ENCODE data around the gene SEZ6L. TPM values are rescaled to one million over a fixed set of nuclear protein-coding genes. Genes with fewer than 3 reads are reported as not detected.

The SEZ6L gene
- total RNA-seq, 4 donors from 2014 or later = 0.23 to 0.83 (median 0.49) TPM

GRCh38 chr22:26213826-26214225, 44.6 kb downstream of the SEZ6L start:
- no peaks in the 10 kb centered on the region for H3K4me1 ChIP-seq
- TF ChIP-seq POLR2A (IDR thresholded peaks at IDR 0.05; ENCODE audit: low read depth) (no peak), CTCF (IDR thresholded peaks at IDR 0.05) (no peak), POLR2AphosphoS5 (IDR thresholded peaks at IDR 0.05) (no peak), EP300 (IDR thresholded peaks at IDR 0.05) (no peak)
- intact Hi-C loops (cut with DNase I) = no loop called here
- peaks cover 0 to 63% (median 3%) of the 10 kb centered on the region in 4 donors for H3K27me3 ChIP-seq
- no peak overlapping the region for H3K4me3 ChIP-seq
- WGBS = 67% methylated on average over 1 of the region's 1 CpG
- no peak for DNase-seq (ENCODE audit: extremely low spot score)
- no peaks in the 10 kb centered on the region for H3K36me3 ChIP-seq
- peaks cover 0 to 11% (median 0%) of the 10 kb centered on the region in 4 donors for H3K9me3 ChIP-seq
- H3K27ac ChIP-seq (replicated peaks in 1 of 4) = no peak overlapping the region

- H3K9me3 ChIP-seq = peaks cover 0 to 6% (median 0%) of the 10 kb centered on the region in 4 donors
- 53% methylated on average over 4 of the region's 4 CpGs for WGBS
- TF ChIP-seq EP300 (IDR thresholded peaks at IDR 0.05) = no peak
- TF ChIP-seq POLR2A (IDR thresholded peaks at IDR 0.05; ENCODE audit: low read depth) = no peak
- no peak for DNase-seq (ENCODE audit: extremely low spot score)
- intact Hi-C loops (cut with DNase I) = no loop called here
- no peaks in the 10 kb centered on the region for H3K36me3 ChIP-seq
- peaks cover 0 to 63% (median 3%) of the 10 kb centered on the region in 4 donors for H3K27me3 ChIP-seq
- H3K4me1 ChIP-seq = no peaks in the 10 kb centered on the region
- no peak overlapping the region for H3K4me3 ChIP-seq
- H3K27ac ChIP-seq (replicated peaks in 1 of 4) = no peak overlapping the region
Observed at GRCh38 chr22:26214466-26214865, 45.2 kb downstream of the SEZ6L start.

- no peaks in the 10 kb centered on the region for H3K9me3 ChIP-seq
- intact Hi-C loops (cut with DNase I) = no loop called here
- no peaks in the 10 kb centered on the region for H3K36me3 ChIP-seq
- no peak for TF ChIP-seq CTCF (IDR thresholded peaks at IDR 0.05)
- no peak for TF ChIP-seq EP300 (IDR thresholded peaks at IDR 0.05)
- no peak for TF ChIP-seq POLR2A (IDR thresholded peaks at IDR 0.05; ENCODE audit: low read depth)
- TF ChIP-seq POLR2AphosphoS5 (IDR thresholded peaks at IDR 0.05) = no peak
- H3K4me1 ChIP-seq = no peaks in the 10 kb centered on the region
- H3K27me3 ChIP-seq = peaks cover 0 to 58% (median 3%) of the 10 kb centered on the region in 4 donors
- 14% methylated on average over 7 of the region's 7 CpGs for WGBS
- no peak overlapping the region for H3K4me3 ChIP-seq
- no peak for DNase-seq (ENCODE audit: extremely low spot score)
- no peak overlapping the region for H3K27ac ChIP-seq (replicated peaks in 1 of 4)
Observed at GRCh38 chr22:26215736-26216135, 46.5 kb downstream of the SEZ6L start.

GRCh38 chr22:26225207-26225606, 55.9 kb downstream of the SEZ6L start:
- TF ChIP-seq POLR2AphosphoS5 (IDR thresholded peaks at IDR 0.05) (no peak), EP300 (IDR thresholded peaks at IDR 0.05) (no peak), POLR2A (IDR thresholded peaks at IDR 0.05; ENCODE audit: low read depth) (no peak), CTCF (IDR thresholded peaks at IDR 0.05) (no peak)
- WGBS = 61% methylated on average over 5 of the region's 5 CpGs
- Histone ChIP-seq H3K9me3 (peaks cover 0 to 4% (median 0%) of the 10 kb centered on the region in 4 donors), H3K27me3 (peaks cover 0 to 43% (median 0%) of the 10 kb centered on the region in 4 donors), H3K4me1 (no peaks in the 10 kb centered on the region), H3K36me3 (no peaks in the 10 kb centered on the region), H3K4me3 (no peak overlapping the region), H3K27ac (replicated peaks in 1 of 4) (no peak overlapping the region)
- DNase-seq (ENCODE audit: extremely low spot score) = no peak
- intact Hi-C loops (cut with DNase I) = no loop called here

- TF ChIP-seq EP300 (IDR thresholded peaks at IDR 0.05) (no peak), POLR2A (IDR thresholded peaks at IDR 0.05; ENCODE audit: low read depth) (no peak), POLR2AphosphoS5 (IDR thresholded peaks at IDR 0.05) (no peak), CTCF (IDR thresholded peaks at IDR 0.05) (no peak)
- DNase-seq (ENCODE audit: extremely low spot score) = no peak
- WGBS = 75% methylated on average over 7 of the region's 7 CpGs
- peaks cover 0 to 4% (median 0%) of the 10 kb centered on the region in 4 donors for H3K9me3 ChIP-seq
- H3K36me3 ChIP-seq = no peaks in the 10 kb centered on the region
- intact Hi-C loops (cut with DNase I) = no loop called here
- peaks cover 0 to 58% (median 0%) of the 10 kb centered on the region in 4 donors for H3K27me3 ChIP-seq
- H3K27ac ChIP-seq (replicated peaks in 1 of 4) = no peak overlapping the region
- no peak overlapping the region for H3K4me3 ChIP-seq
- no peaks in the 10 kb centered on the region for H3K4me1 ChIP-seq
Observed at GRCh38 chr22:26226538-26227297, 57.5 kb downstream of the SEZ6L start.
